ENCODE measurements around the gene CREBBP.

DNA sequence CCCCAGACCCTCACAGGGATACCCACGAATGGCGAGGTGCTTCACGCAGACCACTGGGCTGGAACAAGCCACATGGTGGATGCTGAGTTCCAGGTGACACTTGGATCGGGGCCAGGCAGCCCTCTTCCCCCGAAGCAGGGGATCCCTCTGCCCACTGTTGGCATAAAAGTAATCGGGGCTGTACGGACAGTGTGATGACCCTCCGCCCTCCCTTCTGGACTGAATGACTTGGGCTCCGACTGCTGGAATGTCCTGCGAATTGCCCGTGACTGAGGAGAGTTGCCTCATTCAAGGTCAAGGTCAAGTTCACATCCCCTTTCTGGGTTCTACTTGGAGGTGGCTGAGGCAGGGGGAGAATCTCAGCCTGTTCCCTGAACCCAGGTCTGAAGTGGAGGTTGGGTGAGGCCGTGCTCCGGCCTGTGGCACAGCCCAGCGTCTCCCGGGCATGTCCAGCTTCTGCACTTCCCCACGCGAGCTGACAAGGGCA lies 28.5 kb upstream of the CREBBP start:
- TF ChIP-seq, protein P1, sequence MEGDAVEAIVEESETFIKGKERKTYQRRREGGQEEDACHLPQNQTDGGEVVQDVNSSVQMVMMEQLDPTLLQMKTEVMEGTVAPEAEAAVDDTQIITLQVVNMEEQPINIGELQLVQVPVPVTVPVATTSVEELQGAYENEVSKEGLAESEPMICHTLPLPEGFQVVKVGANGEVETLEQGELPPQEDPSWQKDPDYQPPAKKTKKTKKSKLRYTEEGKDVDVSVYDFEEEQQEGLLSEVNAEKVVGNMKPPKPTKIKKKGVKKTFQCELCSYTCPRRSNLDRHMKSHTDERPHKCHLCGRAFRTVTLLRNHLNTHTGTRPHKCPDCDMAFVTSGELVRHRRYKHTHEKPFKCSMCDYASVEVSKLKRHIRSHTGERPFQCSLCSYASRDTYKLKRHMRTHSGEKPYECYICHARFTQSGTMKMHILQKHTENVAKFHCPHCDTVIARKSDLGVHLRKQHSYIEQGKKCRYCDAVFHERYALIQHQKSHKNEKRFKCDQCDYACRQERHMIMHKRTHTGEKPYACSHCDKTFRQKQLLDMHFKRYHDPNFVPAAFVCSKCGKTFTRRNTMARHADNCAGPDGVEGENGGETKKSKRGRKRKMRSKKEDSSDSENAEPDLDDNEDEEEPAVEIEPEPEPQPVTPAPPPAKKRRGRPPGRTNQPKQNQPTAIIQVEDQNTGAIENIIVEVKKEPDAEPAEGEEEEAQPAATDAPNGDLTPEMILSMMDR (IDR thresholded peaks at IDR 0.05) = no peak
- TF ChIP-seq POLR2A (IDR thresholded peaks at IDR 0.05) = no peak
